ENCODE results near the gene NFIC.

GRCh38 chr19:3434630-3435553, 68.5 kb downstream of the NFIC start:
- peak in 1 of 4 experiments; percentile 15 for TF ChIP-seq CTCF (IDR thresholded peaks at IDR 0.05)
- TF ChIP-seq POLR2A (IDR thresholded peaks at IDR 0.05) = no peak
- TF ChIP-seq POLR2AphosphoS5 (IDR thresholded peaks at IDR 0.05) = peak; percentile 84

All from gastroesophageal sphincter (tissue), 3 donors.